Endothelial cell (in vitro differentiated cells): ENCODE measurements around the gene RDH12. TPM values are rescaled to one million over a fixed set of nuclear protein-coding genes. Genes with fewer than 3 reads are reported as not detected.
"Not testable (repeated sequence)": the region's sequence is repeated elsewhere in the genome, so short reads cannot be mapped to it uniquely, and the experiment has no call there.

Experiments used
- DNase-seq: peaks from one replicate; pipeline ENCODE4 v3.0.0; 2021; ENCODE audit warnings: low spot score
- H3K27ac Mint-ChIP-seq: one replicate; pipeline ENCODE4 v1.8.0; 2021; ENCODE audit warnings: mixed read lengths, inconsistent platforms; ENCODE audit not compliant: unreplicated experiment
- H3K27me3 Mint-ChIP-seq: one replicate; pipeline ENCODE4 v1.8.0; 2021; ENCODE audit warnings: mild to moderate bottlenecking, moderate library complexity, mixed read lengths, inconsistent platforms; ENCODE audit not compliant: unreplicated experiment
- H3K36me3 Mint-ChIP-seq: one replicate; pipeline ENCODE4 v1.8.0; 2021; ENCODE audit warnings: mild to moderate bottlenecking, low read depth, mixed read lengths, inconsistent platforms; ENCODE audit not compliant: unreplicated experiment
- H3K4me1 Mint-ChIP-seq: one replicate; pipeline ENCODE4 v1.8.0; 2021; ENCODE audit warnings: mild to moderate bottlenecking, mixed read lengths, inconsistent platforms; ENCODE audit not compliant: unreplicated experiment
- H3K4me3 Mint-ChIP-seq: one replicate; pipeline ENCODE4 v1.8.0; 2021; ENCODE audit warnings: mild to moderate bottlenecking, mixed read lengths, inconsistent platforms; ENCODE audit not compliant: unreplicated experiment
- H3K9me3 Mint-ChIP-seq: one replicate; pipeline ENCODE4 v1.8.0; 2021; ENCODE audit warnings: mixed read lengths, inconsistent platforms; ENCODE audit not compliant: unreplicated experiment
- CTCF ChIP-seq: fragments of 200-600 bp; sonication (generic); IDR thresholded peaks from one replicate; pipeline ENCODE4 v1.5.0; 2021; ENCODE audit warnings: antibody characterized with exemption; ENCODE audit not compliant: unreplicated experiment
- long read RNA-seq: library from polyadenylated mRNA; unstranded; transcript quantifications from one replicate; pipeline ENCODE4 v2.0.0, GENCODE V29; 2020; ENCODE audit not compliant: unreplicated experiment
- total RNA-seq: library from RNA; stranded (reverse); fragmentation: NEBNext Ultra II Directional; extraction: Animal tissue kit (Norgen Biotek cat#: 25700); gene quantifications from one replicate; pipeline ENCODE4 v1.2.1, GENCODE V29; 2021; ENCODE audit not compliant: unreplicated experiment

The RDH12 gene
- total RNA-seq, result 0.44 TPM
- long read RNA-seq, partial matches to known transcripts, result 0 of 1 reads
- long read RNA-seq, other reads (novel, unspliced or antisense), result 1 of 1 reads

- not testable (repeated sequence) for H3K4me3 Mint-ChIP-seq, H3K27me3 Mint-ChIP-seq, H3K36me3 Mint-ChIP-seq, H3K9me3 Mint-ChIP-seq, H3K4me1 Mint-ChIP-seq, H3K27ac Mint-ChIP-seq, DNase-seq
Measured at GRCh38 chr14:67701492-67701891, at the start of gene RDH12. RDH12 (plus strand) TSS chr14:67701886; CDS start chr14:67722643, 20,757 bp downstream.

GRCh38 chr14:67652189-67652588 is 49.5 kb upstream of the RDH12 start:
- Mint-ChIP-seq H3K4me3 (no peak overlapping the region), H3K27me3 (peaks cover 1% of the 10 kb centered on the region), H3K36me3 (peaks cover 14% of the 10 kb centered on the region), H3K9me3 (no peaks in the 10 kb centered on the region), H3K27ac (no peak overlapping the region), H3K4me1 (no peaks in the 10 kb centered on the region)
- DNase-seq, result no peak
- no peak for TF ChIP-seq CTCF

- Mint-ChIP-seq H3K4me1 (no peaks in the 10 kb centered on the region), H3K4me3 (no peak overlapping the region), H3K9me3 (no peaks in the 10 kb centered on the region), H3K27ac (no peak overlapping the region), H3K36me3 (peaks cover 17% of the 10 kb centered on the region), H3K27me3 (peaks cover 3% of the 10 kb centered on the region)
- no peak for DNase-seq
- TF ChIP-seq CTCF, result no peak
Measured at GRCh38 chr14:67653651-67654280, 47.9 kb upstream of the RDH12 start.

GRCh38 chr14:67663633-67664032 is 38.1 kb upstream of the RDH12 start:
- Mint-ChIP-seq H3K4me1 (no peaks in the 10 kb centered on the region), H3K4me3 (no peak overlapping the region), H3K27ac (no peak overlapping the region), H3K36me3 (peaks cover 8% of the 10 kb centered on the region), H3K27me3 (no peaks in the 10 kb centered on the region), H3K9me3 (no peaks in the 10 kb centered on the region)
- DNase-seq, result no peak
- no peak for TF ChIP-seq CTCF

- no peaks in the 10 kb centered on the region for H3K9me3 Mint-ChIP-seq
- H3K4me3 Mint-ChIP-seq, result no peak overlapping the region
- DNase-seq, result no peak
- H3K27me3 Mint-ChIP-seq, result no peaks in the 10 kb centered on the region
- peaks cover 7% of the 10 kb centered on the region for H3K36me3 Mint-ChIP-seq
- no peaks in the 10 kb centered on the region for H3K4me1 Mint-ChIP-seq
- no peak for TF ChIP-seq CTCF
- no peak overlapping the region for H3K27ac Mint-ChIP-seq
Measured at GRCh38 chr14:67665868-67666267, 35.8 kb upstream of the RDH12 start.
